IPS-11a (cell line): ENCODE measurements around the gene OSBPL8.

Experiments used
- H3K4me3 ChIP-seq: one replicate; pipeline ENCODE4 v1.5.1; 2013; ENCODE audit warnings: low read depth, low read length, control low read depth

The OSBPL8 gene, protein sequence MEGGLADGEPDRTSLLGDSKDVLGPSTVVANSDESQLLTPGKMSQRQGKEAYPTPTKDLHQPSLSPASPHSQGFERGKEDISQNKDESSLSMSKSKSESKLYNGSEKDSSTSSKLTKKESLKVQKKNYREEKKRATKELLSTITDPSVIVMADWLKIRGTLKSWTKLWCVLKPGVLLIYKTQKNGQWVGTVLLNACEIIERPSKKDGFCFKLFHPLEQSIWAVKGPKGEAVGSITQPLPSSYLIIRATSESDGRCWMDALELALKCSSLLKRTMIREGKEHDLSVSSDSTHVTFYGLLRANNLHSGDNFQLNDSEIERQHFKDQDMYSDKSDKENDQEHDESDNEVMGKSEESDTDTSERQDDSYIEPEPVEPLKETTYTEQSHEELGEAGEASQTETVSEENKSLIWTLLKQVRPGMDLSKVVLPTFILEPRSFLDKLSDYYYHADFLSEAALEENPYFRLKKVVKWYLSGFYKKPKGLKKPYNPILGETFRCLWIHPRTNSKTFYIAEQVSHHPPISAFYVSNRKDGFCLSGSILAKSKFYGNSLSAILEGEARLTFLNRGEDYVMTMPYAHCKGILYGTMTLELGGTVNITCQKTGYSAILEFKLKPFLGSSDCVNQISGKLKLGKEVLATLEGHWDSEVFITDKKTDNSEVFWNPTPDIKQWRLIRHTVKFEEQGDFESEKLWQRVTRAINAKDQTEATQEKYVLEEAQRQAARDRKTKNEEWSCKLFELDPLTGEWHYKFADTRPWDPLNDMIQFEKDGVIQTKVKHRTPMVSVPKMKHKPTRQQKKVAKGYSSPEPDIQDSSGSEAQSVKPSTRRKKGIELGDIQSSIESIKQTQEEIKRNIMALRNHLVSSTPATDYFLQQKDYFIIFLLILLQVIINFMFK

DNA sequence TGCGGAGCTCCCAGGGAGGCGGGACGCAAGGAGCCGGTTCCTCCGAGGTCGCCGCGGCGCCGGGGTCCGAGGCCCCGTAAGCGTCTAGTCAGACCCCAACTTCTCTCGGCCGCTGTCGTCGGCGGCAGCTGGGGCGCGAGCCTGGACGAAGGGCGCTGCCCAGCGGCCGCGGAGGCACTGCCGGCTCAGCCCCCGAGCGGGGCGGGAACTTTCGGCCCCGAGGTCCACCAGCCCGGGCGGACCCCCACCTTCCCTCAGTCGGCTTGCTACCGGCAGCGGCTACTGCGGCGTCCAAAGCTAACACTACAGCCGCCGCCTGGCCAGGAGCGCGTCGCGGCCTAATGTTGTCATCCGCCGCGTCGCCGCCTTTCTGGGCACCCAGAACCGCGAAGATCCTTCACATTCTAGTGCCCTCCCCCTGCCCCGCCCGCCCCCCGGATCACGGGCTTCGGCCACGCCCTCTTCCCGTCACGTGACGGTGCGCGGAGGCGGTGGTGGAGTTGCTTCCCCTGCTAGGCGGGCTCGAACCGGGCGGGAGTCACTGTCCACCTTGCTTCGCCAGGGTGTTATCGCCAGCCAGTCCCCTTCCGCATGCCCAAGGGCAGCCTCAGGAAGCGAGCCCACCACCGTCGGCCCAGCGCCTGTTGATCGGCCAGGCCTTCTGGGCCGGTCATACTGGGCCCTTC is at the start of gene OSBPL8:
Gene OSBPL8 (minus strand): TSS at position 372 of the 686 bp plus-strand sequence. CDS start 72,220 bp downstream, outside the sequence.
- H3K4me3 ChIP-seq: peak within 1 kb of the TSS; percentile 79

GRCh38 chr12:76608070-76608469 is 48.5 kb upstream of the OSBPL8 start:
- H3K4me3 ChIP-seq: no peak overlapping the region

GRCh38 chr12:76595056-76595455 is 35.5 kb upstream of the OSBPL8 start:
- no peak overlapping the region for H3K4me3 ChIP-seq

- no peak overlapping the region for H3K4me3 ChIP-seq
These were observed 31.9 kb upstream of the OSBPL8 start for GRCh38 chr12:76591476-76591875.

GRCh38 chr12:76590131-76590530 is 30.6 kb upstream of the OSBPL8 start:
- no peak overlapping the region for H3K4me3 ChIP-seq

GRCh38 chr12:76588881-76589565 is 29.5 kb upstream of the OSBPL8 start:
- H3K4me3 ChIP-seq: no peak overlapping the region

DNA sequence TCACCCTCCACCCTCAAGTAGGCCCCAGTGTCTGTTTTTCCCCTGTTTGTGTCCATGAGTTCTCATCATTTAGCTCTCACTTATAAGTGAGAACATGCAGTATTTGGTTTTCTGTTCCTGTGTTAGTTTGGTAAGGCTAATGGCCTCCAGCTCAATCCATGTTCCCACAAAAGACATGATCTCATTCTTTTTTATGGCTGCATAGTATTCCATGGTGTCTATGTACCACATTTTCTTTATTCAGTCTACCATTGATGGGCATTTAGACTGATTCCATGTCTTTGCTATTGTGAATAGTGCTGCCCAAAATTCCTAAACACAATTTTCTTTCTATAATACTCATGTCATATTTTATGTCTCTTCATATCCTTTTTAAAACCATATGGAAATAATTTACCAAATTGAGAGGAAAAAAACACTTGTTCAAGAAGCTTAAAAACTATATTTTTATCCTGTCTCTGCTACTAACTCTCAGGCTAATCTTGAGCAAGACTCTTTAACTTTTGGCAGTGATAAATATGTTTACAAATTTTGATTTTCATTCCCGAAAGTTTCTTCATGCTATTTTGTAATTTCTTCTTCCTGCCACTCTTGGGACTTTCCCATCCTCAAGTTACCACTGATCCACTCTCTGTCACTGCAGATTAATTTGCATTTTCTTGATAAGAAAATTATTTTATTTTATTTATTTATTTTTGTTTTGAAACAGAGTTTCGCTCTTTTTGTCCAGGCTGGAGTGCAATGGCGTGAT is 28.0 kb upstream of the OSBPL8 start:
- H3K4me3 ChIP-seq: no peak overlapping the region

- H3K4me3 ChIP-seq: no peak overlapping the region
These were observed 27.3 kb upstream of the OSBPL8 start for GRCh38 chr12:76586764-76587395.

DNA sequence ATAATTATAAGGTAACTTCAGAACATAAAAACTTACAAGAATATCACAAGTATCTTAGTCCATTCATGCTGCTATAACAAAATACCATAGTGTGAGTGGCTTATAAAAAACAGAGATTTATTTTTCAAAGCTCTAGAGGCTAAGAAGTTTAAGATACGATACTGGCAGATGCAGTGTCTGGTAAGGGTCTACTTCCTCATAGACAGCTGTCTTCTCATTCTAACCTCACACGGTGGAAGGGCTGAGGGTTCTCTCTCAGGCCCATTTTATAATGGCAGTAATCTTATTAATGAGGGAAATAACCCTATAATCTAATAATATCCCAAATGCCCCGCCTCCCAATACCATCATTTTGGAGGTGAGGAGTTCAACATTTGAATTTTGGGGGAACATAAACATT is 23.7 kb upstream of the OSBPL8 start:
- H3K4me3 ChIP-seq: no peak overlapping the region

DNA sequence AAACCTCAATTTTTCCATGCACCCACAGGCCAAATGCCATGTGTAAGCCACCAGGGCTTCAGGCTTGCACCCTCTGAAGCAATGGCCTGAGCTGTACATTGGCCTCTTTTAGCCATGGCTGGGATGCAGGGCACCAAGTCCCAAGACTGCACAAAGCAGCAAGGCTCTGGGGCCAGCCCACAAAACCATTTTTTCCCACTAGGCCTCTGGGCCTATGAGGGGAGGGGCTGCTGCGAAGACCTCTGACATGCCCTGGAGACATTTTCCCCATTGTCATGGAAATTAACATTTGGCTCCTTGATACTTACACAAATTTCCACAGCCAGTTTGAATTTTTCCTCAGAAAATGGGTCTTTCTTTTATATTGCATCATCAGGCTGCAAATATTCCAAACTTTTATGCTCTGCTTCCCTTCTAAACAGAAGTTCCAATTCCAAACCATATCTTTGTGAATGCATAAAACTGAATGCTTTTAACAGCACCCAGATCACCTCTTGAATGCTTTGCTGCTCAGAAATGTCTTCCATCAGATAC is 14.3 kb upstream of the OSBPL8 start:
- no peak overlapping the region for H3K4me3 ChIP-seq

GRCh38 chr12:76571256-76571655 is 11.7 kb upstream of the OSBPL8 start:
- no peak overlapping the region for H3K4me3 ChIP-seq

DNA sequence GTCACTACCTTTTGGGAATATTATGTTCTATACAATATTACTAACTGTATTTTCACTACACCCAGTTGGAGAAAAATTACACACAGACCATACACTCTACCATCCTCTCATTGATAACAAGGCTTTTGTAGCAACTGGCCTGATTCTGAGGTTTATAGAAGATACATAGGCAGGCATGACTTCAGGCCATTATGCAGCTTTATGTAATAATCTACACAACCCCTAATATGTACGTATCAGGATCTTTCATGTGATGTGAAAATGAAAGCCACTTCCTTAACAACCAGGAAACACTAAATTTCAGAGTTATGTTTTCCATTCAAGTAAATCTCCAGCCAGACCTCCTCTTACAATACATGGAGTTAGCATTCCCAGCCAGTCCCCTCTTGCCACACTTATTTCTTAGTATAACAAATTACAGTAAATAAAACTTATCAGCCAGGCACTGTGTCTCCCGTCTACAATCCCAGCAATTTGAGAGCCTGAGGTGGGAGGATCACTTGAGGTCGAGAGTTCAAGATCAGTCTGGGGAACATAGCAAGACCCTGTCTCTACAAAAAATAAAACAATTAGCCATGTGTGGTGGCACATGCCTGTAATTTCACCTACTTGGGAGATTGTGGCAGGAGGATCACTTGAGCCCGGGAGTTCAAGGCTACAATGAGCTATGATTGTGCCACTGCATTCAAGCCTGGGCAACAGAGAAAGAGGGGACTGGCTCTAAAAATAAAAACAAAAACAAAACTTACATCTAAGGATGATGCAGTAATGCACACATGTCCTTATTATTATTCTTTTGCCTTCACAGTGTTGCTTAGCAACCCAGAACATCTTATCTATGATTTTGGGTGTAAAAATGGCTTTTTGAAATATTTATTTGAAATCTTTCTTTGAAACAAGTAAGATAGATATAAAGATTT is 10.4 kb upstream of the OSBPL8 start:
- no peak overlapping the region for H3K4me3 ChIP-seq

GRCh38 chr12:76568888-76569551 is 9.4 kb upstream of the OSBPL8 start:
- H3K4me3 ChIP-seq: no peak overlapping the region

DNA sequence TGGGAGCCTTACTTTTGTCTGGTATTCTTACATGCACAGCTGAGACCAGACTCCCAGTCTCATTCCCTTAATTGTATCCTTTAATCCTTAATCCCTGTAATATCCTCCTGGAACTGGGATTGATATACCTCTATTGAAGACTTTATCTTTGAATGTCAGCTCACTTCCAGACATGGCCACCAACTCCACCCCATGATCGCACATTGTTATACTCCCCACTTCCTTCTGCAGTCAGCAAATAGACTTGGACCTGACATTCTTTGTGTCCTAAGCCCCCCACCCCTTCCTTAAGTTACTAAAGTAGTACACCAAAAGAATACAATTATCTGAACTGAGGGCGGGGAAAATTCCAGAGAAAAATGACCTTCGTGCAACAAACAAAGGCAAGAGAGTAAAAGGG is 8.6 kb upstream of the OSBPL8 start:
- no peak overlapping the region for H3K4me3 ChIP-seq

DNA sequence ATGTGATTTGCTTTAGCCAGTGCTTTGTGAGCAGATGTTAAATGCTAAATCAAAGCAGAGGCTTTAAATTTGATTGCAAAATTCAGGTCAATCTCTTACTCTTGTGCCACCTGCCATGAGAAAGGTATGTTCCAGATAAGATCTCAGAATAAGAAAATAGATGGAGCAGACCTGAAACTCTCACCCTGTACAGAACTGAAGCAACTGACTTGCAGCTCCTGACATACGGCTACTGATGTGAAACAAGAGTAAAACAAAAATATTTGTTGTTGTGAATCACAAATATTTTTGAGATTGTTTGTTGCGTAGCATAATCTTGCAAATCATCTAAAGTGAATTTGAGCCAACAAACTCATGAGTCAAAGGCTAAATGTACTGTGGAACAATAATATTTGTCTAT is 3.5 kb upstream of the OSBPL8 start:
- no peak overlapping the region for H3K4me3 ChIP-seq

DNA sequence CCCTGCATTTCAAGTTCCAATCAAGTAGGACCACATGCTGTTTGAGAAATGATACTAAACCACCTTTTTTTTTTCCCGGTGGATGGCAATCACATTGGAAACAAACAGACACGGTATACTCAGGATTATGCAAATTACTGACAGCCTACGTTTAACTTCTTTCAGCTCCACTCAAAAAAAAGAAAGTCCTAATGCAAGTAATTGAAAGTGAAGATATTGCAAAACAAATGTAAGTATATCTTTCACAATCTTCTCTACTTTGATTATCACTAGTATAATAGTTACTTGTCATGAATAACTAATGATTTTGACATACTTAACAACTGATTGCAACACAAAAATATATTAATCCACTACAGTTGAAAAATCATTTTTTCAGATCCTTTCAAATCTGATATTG is 2.6 kb upstream of the OSBPL8 start:
- H3K4me3 ChIP-seq: no peak overlapping the region

DNA sequence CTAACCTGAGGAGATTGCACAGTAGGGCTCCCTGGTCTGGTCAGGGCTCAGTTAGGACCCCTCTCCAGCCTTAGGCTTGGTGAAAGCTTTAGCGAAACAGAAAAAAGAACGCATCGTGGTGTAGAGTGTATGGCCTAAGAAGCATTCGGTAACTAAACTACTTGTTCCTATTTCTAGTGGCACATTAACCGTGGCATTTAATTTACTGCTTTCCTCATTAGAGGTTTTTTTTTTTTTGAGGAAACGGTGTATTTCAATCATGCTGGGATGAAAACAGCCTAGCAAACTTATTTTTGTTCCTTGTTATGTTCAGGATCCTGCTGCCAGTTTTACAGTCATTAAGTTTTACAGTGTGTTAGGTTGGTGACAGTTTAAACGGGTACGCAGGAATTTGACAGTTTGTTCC is 518 bp upstream of the OSBPL8 start:
- H3K4me3 ChIP-seq: peak overlapping the region; percentile 79
